Right atrium auricular region (tissue), 2 donors: ENCODE results near the gene CFAP161. TPM values are rescaled to one million over a fixed set of nuclear protein-coding genes. Genes with fewer than 3 reads are reported as not detected.

ENCODE experiments used
- DNase-seq: peaks from one replicate; pipeline ENCODE4 v3.0.0-alpha.2; 2019; ENCODE audit warnings: low spot score
- H3K27ac ChIP-seq, 2 donors: fragments of 200-600 bp; sonication (generic); 1 replicate in 1 of 2; 2 replicates in 1 of 2; pipeline ENCODE4 v1.5.1; 2016 to 2019
- H3K27me3 ChIP-seq, 2 donors: fragments of 200-600 bp; sonication (generic); one replicate each; pipeline versions ENCODE4 v1.5.1 to v1.6.0; 2017 to 2019
- H3K36me3 ChIP-seq: fragments of 200-600 bp; sonication (generic); one replicate; pipeline ENCODE4 v1.5.1; 2016
- H3K4me1 ChIP-seq, 2 donors: fragments of 200-600 bp; sonication (generic); one replicate each; pipeline versions ENCODE4 v1.5.1 to v1.6.0; 2017 to 2019
- H3K4me3 ChIP-seq, 2 donors: fragments of 200-600 bp; sonication (generic); 1 replicate in 1 of 2; 2 replicates in 1 of 2; pipeline ENCODE4 v1.5.1; 2017 to 2019; ENCODE audit warnings: mild to moderate bottlenecking in 1 of 2, moderate library complexity in 1 of 2
- H3K9me3 ChIP-seq, 2 donors: fragments of 200-600 bp; sonication (generic); one replicate each; pipeline ENCODE4 v1.5.1; 2019
- total RNA-seq, 2 donors: library from RNA; depleted of rRNA; stranded (reverse); fragments of >200 nt; gene quantifications; one replicate each; pipeline ENCODE4 v1.1.0, GENCODE V29; 2016
- TF ChIP-seq, protein P1 (sequence below), 2 donors: fragments of 200-600 bp; sonication (generic); IDR thresholded peaks; one replicate each; pipeline ENCODE4 v1.5.1; 2019; ENCODE audit warnings: antibody characterized with exemption in 2 of 2

The CFAP161 gene
- total RNA-seq, 2 donors from 2014 or later = 6.2 TPM; not detected in 1

DNA sequence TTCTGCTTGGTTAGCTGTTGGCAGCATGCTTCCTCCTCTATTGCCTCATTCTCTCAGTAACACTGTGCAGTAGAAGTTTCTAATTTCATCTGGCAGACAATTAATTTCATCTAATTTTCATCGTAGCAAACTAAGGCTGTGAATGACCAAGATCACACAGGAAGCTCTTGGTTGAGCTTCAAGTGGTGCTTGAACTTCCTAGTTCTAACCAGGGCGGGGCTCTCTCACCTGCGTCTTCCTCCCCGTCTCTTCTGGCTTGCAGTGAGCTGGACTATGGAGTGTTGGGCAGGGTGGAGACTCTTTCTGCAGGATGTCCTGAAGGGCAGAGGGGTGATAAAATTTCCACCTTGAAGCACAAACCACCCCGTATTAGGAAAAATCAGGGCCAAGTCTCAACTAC is 60.7 kb downstream of the CFAP161 start:
- TF ChIP-seq, protein P1, sequence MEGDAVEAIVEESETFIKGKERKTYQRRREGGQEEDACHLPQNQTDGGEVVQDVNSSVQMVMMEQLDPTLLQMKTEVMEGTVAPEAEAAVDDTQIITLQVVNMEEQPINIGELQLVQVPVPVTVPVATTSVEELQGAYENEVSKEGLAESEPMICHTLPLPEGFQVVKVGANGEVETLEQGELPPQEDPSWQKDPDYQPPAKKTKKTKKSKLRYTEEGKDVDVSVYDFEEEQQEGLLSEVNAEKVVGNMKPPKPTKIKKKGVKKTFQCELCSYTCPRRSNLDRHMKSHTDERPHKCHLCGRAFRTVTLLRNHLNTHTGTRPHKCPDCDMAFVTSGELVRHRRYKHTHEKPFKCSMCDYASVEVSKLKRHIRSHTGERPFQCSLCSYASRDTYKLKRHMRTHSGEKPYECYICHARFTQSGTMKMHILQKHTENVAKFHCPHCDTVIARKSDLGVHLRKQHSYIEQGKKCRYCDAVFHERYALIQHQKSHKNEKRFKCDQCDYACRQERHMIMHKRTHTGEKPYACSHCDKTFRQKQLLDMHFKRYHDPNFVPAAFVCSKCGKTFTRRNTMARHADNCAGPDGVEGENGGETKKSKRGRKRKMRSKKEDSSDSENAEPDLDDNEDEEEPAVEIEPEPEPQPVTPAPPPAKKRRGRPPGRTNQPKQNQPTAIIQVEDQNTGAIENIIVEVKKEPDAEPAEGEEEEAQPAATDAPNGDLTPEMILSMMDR (IDR thresholded peaks at IDR 0.05) = no peak
- H3K4me3 ChIP-seq = no peak overlapping the region
- no peaks in the 10 kb centered on the region for H3K36me3 ChIP-seq
- H3K27me3 ChIP-seq = no peaks in the 10 kb centered on the region
- no peak for DNase-seq
- H3K9me3 ChIP-seq = no peaks in the 10 kb centered on the region
- H3K4me1 ChIP-seq = peaks cover 0 to 6% of the 10 kb centered on the region in 2 donors
- H3K27ac ChIP-seq = no peak overlapping the region

DNA sequence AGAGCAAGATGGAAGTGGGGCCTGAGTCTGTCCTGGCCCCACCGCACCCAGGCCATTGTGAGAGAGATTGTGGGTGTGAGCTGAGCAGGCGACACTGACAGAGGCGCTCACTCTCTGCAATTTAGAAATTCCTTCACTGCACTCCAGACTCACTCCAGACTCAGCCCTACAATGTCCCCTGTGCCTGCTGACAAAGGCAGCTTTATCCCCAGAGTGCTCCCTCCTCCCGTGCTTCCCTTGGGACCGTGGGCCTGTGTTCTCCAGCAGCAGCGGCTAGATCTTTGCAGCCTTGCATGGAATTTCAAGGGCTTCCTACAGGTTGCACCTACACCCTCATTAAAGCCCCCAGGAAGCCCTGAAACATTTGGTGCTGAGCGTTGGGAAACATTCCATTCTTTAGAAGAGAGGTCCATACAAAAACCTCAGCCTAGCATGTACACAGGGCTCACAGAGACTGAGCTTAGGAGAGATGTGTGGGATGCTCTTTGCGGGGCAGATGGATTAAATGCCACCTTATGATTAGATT is 61.3 kb downstream of the CFAP161 start:
- no peaks in the 10 kb centered on the region for H3K9me3 ChIP-seq
- no peaks in the 10 kb centered on the region for H3K36me3 ChIP-seq
- no peak overlapping the region for H3K4me3 ChIP-seq
- H3K4me1 ChIP-seq = peaks cover 0 to 2% of the 10 kb centered on the region in 2 donors
- TF ChIP-seq, protein P1 (IDR thresholded peaks at IDR 0.05) = no peak
- no peaks in the 10 kb centered on the region for H3K27me3 ChIP-seq
- no peak for DNase-seq
- no peak overlapping the region for H3K27ac ChIP-seq

DNA sequence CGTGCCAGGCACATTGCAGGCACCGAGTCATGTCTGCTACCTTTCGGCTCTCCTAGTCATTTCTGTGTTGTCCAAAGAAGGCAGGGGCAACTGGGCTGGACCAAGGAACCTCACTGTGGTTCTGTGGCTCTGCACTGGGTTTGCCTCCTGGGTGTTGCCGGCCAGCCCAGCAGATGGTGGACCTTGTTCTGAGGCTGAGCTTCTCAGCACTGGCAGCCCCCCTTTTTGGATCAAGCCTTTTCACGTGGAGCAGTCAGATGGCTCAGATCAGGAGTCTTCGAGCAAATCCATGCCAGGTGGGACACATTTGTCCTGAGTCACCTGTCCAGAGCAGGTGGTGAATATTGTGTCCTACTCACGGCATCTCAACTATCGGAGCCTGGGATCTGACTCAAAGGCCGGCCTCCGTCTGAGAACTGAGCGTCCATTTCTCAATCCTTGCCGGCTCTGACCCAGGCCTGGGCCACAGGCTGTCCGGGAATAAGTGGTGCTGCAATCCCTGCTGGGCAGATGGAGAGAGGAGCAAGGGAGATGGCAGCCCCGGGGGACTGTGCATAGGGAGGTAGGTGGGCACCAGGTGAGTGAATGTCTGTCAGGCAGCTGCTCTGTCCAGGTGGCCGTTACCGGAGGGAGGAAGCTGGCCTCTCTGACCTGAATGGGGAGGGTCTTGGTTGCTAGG is 62.6 kb downstream of the CFAP161 start, which contains the start of gene IL16:
IL16 (plus strand) TSS at position 304 of the 679 bp plus-strand sequence. CDS start 28,521 bp downstream, outside the sequence.
- Histone ChIP-seq H3K27ac (no peak within 1 kb of the TSS), H3K4me1 (no peaks in the 10 kb centered on the region)
- no peak for DNase-seq

DNA sequence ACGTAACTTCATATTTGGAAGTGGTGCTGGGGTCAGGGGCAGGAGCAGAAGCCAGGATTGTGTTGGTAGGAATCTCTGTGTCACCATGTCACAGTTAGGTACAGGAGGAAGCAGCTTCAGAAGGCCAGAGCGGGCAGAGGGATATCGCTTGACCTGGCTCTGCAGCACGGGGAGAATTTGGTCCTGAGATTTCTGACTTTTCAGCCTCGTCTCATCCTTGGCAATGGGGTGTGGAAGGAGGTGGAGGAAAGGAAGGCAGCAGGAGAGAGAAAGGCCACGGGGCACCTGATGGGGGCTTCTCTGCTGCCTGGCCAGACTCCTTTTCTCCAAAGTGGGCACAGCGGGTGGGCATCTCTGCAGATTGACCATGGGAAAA is 63.2 kb downstream of the CFAP161 start:
- Histone ChIP-seq H3K4me1 (no peaks in the 10 kb centered on the region), H3K36me3 (no peaks in the 10 kb centered on the region), H3K9me3 (no peaks in the 10 kb centered on the region), H3K27me3 (no peaks in the 10 kb centered on the region), H3K4me3 (no peak overlapping the region), H3K27ac (no peak overlapping the region)
- TF ChIP-seq, protein P1 (IDR thresholded peaks at IDR 0.05) = no peak
- no peak for DNase-seq

More for the DNA sequence above, 62.6 kb downstream of the CFAP161 start, which contains the start of gene IL16:
- H3K9me3 ChIP-seq = no peaks in the 10 kb centered on the region
- TF ChIP-seq, protein P1 (IDR thresholded peaks at IDR 0.05) = no peak
- H3K36me3 ChIP-seq = no peaks in the 10 kb centered on the region
- no peak within 1 kb of the TSS for H3K4me3 ChIP-seq
- H3K27me3 ChIP-seq = no peaks in the 10 kb centered on the region

DNA sequence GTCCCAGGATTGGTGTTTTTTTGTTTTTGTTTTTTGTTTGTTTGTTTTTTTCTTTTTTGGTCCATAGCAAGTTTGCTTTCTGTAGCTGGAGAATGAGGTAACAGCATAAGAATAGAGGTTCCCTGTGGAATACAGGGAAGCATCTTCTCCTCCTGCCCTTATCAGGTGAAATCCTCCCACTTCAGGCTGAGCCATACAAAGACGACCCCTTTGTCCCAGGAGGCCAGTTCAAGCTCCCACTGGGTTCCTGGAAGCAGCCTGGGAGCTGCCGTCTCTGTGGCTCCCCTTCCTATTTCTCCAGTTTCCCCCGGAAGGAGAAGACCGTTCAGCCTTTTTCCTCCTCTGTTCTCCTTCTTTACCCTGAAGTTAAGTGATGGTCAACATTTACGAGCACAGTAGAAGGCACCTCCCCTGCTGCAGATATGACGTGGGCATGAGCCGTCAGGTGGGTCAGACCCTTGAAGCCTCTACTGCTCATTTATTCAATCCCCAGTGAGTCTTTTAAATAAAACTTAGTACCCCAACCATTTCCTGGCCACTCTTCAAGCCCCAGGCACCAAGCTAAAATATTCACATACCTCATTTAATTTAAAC is 63.7 kb downstream of the CFAP161 start:
- Histone ChIP-seq H3K27me3 (no peaks in the 10 kb centered on the region), H3K36me3 (no peaks in the 10 kb centered on the region), H3K27ac (no peak overlapping the region), H3K4me3 (no peak overlapping the region), H3K9me3 (no peaks in the 10 kb centered on the region), H3K4me1 (no peaks in the 10 kb centered on the region)
- no peak for DNase-seq
- TF ChIP-seq, protein P1 (IDR thresholded peaks at IDR 0.05) = no peak

Other genes with a start within 250 kb of the CFAP161 start
- gene MESD, start 144.5 kb upstream of the CFAP161 start, total RNA-seq = 10 to 100 TPM; 11.3 to 14.5 TPM
- gene TLNRD1, start 133.3 kb upstream of the CFAP161 start, total RNA-seq = 10 to 100 TPM; 10.0 to 26.1 TPM
- 10 to 100 TPM in 1 of 2 donors, 1 to 10 TPM in 1; 3.9 to 12.1 TPM for gene IL16, start 62.6 kb downstream of the CFAP161 start, total RNA-seq
- 1 to 10 TPM; 2.2 to 3.0 TPM for gene STARD5, start 189.9 kb downstream of the CFAP161 start, total RNA-seq
- not detected for gene TMC3, start 239.9 kb downstream of the CFAP161 start, total RNA-seq